Activated CD4-positive, alpha-beta T cell treated with anti-CD3 and anti-CD28 coated beads for 36 hours (primary cell): Measurements from ENCODE around the gene IFI30. TPM values are rescaled to one million over a fixed set of nuclear protein-coding genes. Genes with fewer than 3 reads are reported as not detected.
A peak's percentile ranks its signal among the peaks of the same experiment; 100 is the strongest.

ENCODE experiments used
- ATAC-seq: fragments of 200-7000 bp; cut with Tn5 transposase; one replicate; pipeline ENCODE4 v1.10.0; 2021; ENCODE audit warnings: mild to moderate bottlenecking, moderate library complexity
- CTCF ChIA-PET: fragments of 350-600 bp; sonication (Branson Sonifier 250); formaldehyde crosslinking; loops from one replicate; lab custom pipeline; 2021; ENCODE audit warnings: antibody characterized with exemption; lab: Charles Lee
- POLR2A ChIA-PET: fragments of 350-600 bp; sonication (Branson Sonifier 250); formaldehyde crosslinking; loops from one replicate; lab custom pipeline; 2021; ENCODE audit warnings: antibody characterized with exemption, inconsistent platforms; lab: Charles Lee
- DNase-seq: peaks from one replicate; pipeline ENCODE4 v3.0.0-alpha.2; 2020
- H3K27ac Mint-ChIP-seq: one replicate; pipeline ENCODE4 v1.8.0; 2021; ENCODE audit warnings: mixed read lengths
- H3K27me3 Mint-ChIP-seq: one replicate; pipeline ENCODE4 v1.8.0; 2021; ENCODE audit warnings: mixed read lengths
- H3K36me3 Mint-ChIP-seq: one replicate; pipeline ENCODE4 v1.8.0; 2021; ENCODE audit warnings: low read depth, mixed read lengths
- H3K4me1 Mint-ChIP-seq: one replicate; pipeline ENCODE4 v1.8.0; 2021; ENCODE audit warnings: mixed read lengths
- H3K4me3 Mint-ChIP-seq: one replicate; pipeline ENCODE4 v1.8.0; 2021; ENCODE audit warnings: mild to moderate bottlenecking, moderate library complexity, mixed read lengths
- H3K9me3 Mint-ChIP-seq: one replicate; pipeline ENCODE4 v1.8.0; 2021; ENCODE audit warnings: low read depth, mixed read lengths
- intact Hi-C, 2 experiments: fragments of 100-400 bp; cut with DNase I in 1 of 2; cut with micrococcal nuclease in 1 of 2; formaldehyde crosslinking; loops; one replicate each; pipeline versions ENCODE4 v1.14.2 to v1.15.1; 2022 to 2024; cut with DNase I, micrococcal nuclease
- total RNA-seq, 2 experiments: library from RNA; stranded (reverse); gene quantifications; one replicate each; pipeline ENCODE4 v1.2.3, GENCODE V29; 2021

IFI30 gene
- total RNA-seq, 2 experiments from 2014 or later: 20.4 to 29.5 TPM

DNA sequence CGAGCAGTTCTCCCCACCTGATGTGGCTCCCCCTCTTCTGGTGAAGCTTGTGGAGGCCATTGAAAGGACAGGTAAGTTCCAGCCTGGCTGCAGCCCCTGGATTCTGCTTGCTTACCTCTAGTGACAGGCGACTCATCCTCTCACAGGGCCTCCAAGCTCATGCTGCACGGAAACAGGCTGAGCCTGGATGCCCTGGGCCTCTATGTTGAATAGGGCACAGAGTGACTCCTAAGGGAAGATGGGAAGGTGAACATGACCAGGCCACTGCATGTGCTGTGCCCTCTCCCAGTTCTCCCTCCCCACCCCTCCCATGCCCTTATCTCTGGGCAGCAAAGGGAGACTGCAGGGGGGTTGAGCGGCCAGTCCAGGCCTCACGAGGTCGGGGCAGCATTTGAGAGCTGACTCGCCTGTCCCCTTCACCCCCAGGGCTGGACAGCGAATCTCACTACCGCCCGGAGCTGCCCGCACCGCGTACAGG lies 13.1 kb upstream of the IFI30 start:
- Mint-ChIP-seq H3K27ac (peak overlapping the region; percentile 72), H3K27me3 (no peaks in the 10 kb centered on the region), H3K4me3 (peak overlapping the region; percentile 70), H3K4me1 (peaks cover 9% of the 10 kb centered on the region), H3K9me3 (no peaks in the 10 kb centered on the region), H3K36me3 (peaks cover 10% of the 10 kb centered on the region)
- intact Hi-C loops: loop anchor here in 1 of 2 experiments (2.0 kb wide), 1 partner anchor 48 kb away; no protein-coding TSS in a partner anchor
- POLR2A ChIA-PET: no interaction called here
- DNase-seq (peak; percentile 46), ATAC-seq (no peak)
- CTCF ChIA-PET: interaction anchor here (0.6 to 2.4 kb wide), 7 partner anchors 9 to 289 kb away, joined by 3 to 7 read pairs (median 3); partner anchors contain the start of gene ARRDC2

DNA sequence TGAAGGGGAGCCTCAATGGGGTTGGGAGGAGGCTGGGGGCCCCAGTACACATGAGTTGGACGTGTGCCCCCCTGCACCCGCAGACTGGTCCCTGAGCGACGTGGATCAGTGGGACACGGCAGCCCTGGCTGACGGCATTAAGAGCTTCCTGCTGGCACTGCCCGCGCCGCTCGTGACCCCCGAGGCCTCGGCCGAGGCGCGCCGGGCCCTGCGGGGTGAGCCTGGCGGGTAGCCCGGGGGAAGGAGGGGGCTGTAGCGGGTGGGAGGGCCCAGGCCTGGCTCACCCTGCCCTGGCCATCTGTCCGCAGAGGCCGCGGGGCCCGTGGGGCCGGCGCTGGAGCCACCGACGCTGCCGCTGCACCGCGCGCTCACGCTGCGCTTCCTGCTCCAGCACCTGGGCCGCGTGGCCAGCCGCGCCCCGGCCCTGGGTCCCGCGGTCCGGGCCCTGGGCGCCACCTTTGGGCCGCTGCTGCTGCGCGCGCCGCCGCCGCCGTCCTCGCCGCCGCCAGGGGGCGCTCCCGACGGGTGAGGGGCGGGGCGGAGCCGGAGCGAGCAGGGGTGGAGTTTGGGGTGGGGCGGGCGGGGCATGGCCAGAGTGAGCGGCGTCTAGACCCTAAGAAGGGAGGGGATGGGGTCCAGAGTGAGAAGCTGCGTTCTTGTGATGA lies 12.5 kb upstream of the IFI30 start:
- H3K4me1 Mint-ChIP-seq: peaks cover 9% of the 10 kb centered on the region
- ATAC-seq (peak; percentile 93), DNase-seq (peak; percentile 89)
- no peaks in the 10 kb centered on the region for H3K9me3 Mint-ChIP-seq
- no peaks in the 10 kb centered on the region for H3K27me3 Mint-ChIP-seq
- H3K4me3 Mint-ChIP-seq: peak overlapping the region; percentile 70
- intact Hi-C loops: loop anchor here in 1 of 2 experiments (1.0 to 2.0 kb wide), 4 partner anchors 8 to 91 kb away; partner anchors contain the start of genes PIK3R2 and RAB3A
- CTCF ChIA-PET: interaction anchor here (0.6 to 2.4 kb wide), 10 partner anchors 10 to 288 kb away, joined by 3 to 7 read pairs (median 4); partner anchors contain the start of gene ARRDC2
- POLR2A ChIA-PET: no interaction called here
- no peak overlapping the region for H3K27ac Mint-ChIP-seq
- peaks cover 16% of the 10 kb centered on the region for H3K36me3 Mint-ChIP-seq

DNA sequence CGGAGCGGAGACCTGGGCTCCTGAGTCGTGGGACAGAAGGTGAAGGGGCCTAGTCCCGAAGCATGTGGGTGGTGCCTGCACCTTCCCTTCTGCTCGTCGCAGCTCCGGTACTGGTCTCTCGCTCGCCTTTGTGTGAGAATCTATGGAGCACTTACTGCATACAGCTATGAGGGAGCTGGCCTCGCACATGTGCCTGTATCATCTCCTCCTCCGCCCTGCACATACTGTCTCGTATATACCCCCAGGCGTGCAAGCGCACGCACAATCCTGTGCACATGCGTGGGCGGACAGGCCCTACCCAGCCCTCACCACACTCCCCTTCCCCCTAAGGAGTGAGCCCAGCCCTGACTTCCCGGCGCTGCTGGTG lies 12.0 kb upstream of the IFI30 start:
- no peaks in the 10 kb centered on the region for H3K27me3 Mint-ChIP-seq
- ChIA-PET POLR2A (no interaction called here), CTCF (interaction anchor here (0.7 to 2.4 kb wide), 4 partner anchors 10 to 119 kb away, joined by 4 to 6 read pairs (median 4); no protein-coding TSS in a partner anchor)
- H3K4me1 Mint-ChIP-seq: peaks cover 5% of the 10 kb centered on the region
- DNase-seq (no peak), ATAC-seq (no peak)
- H3K9me3 Mint-ChIP-seq: no peaks in the 10 kb centered on the region
- no peak overlapping the region for H3K27ac Mint-ChIP-seq
- H3K4me3 Mint-ChIP-seq: peak overlapping the region; percentile 32
- intact Hi-C loops: loop anchor here in 1 of 2 experiments (1.0 to 2.0 kb wide), 4 partner anchors 8 to 91 kb away; partner anchors contain the start of genes PIK3R2 and RAB3A
- H3K36me3 Mint-ChIP-seq: peaks cover 19% of the 10 kb centered on the region

DNA sequence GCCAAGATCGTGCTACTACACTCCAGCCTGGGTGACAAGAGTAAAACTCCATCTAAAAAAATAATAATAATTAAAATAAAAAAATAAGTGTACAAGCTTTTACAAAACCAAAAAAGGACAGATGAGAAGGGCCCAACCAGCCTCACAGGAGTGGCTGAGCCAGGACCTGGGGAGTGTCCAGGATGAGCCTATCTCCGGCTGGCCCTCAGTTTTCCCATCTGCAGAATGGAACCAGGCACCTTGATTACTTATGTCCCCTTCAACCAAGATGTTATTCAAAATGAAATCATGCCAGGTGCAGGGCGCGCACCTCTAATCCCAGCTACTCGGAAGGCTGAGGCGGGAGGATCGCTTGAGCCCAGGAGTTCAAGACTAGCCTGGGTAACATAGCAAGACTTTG lies 9.5 kb upstream of the IFI30 start:
- no peak overlapping the region for H3K4me3 Mint-ChIP-seq
- CTCF ChIA-PET: interaction anchor here (0.6 to 2.3 kb wide), 3 partner anchors 12 to 245 kb away, joined by 3 to 7 read pairs (median 4); partner anchors contain the start of gene PIK3R2
- H3K9me3 Mint-ChIP-seq: no peaks in the 10 kb centered on the region
- POLR2A ChIA-PET: no interaction called here
- peaks cover 5% of the 10 kb centered on the region for H3K4me1 Mint-ChIP-seq
- ATAC-seq: no peak
- no peak overlapping the region for H3K27ac Mint-ChIP-seq
- H3K36me3 Mint-ChIP-seq: peaks cover 32% of the 10 kb centered on the region
- intact Hi-C loops: no loop called here
- no peak for DNase-seq
- H3K27me3 Mint-ChIP-seq: no peaks in the 10 kb centered on the region

DNA sequence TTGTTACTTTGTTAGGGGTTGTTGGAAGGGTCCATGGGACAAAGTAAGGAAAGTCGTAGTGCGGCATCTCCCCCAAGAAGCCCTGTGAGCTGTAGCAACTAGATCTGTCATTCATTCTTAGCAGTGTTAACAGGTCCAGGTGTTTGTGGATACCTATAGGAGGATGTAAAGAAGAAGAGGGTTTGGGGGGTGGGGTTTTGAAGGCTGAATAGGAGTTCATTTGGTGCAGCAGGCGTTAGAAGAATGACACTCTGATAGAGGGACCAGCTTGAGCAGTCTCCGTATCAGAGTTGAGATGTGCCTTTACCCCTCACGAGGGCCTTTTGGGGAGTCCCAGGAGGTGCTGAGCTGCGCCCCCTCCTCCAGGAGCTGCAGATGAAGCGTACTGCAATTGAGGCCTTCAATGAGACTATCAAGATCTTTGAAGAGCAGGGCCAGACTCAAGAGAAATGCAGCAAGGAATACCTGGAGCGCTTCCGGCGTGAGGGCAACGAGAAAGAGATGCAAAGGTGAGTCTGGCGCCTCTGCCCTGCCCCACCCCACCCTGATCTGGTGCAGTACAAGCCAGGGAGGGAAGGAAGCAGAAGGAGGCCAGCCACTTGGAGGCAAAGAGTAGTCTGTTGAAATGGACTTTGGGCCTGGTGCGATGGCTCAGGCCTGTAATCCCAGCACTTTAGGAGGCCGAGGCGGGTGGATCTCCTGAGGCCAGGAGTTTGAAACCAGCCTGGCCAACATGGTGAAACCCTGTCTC lies 7.6 kb upstream of the IFI30 start:
- no peak for DNase-seq
- H3K27me3 Mint-ChIP-seq: no peaks in the 10 kb centered on the region
- ATAC-seq: no peak
- H3K27ac Mint-ChIP-seq: no peak overlapping the region
- ChIA-PET CTCF (interaction anchor here (0.6 to 1.3 kb wide), 7 partner anchors 8 to 1428 kb away, joined by 3 to 6 read pairs (median 3); partner anchors contain the start of genes IFI30 and MPV17L2), POLR2A (interaction anchor here (0.7 kb wide), 1 partner anchor 406 kb away, joined by 8 read pairs; the partner anchor contains the start of gene UBA52)
- H3K9me3 Mint-ChIP-seq: no peaks in the 10 kb centered on the region
- H3K4me3 Mint-ChIP-seq: no peak overlapping the region
- no peaks in the 10 kb centered on the region for H3K4me1 Mint-ChIP-seq
- H3K36me3 Mint-ChIP-seq: peaks cover 30% of the 10 kb centered on the region
- intact Hi-C loops: no loop called here

DNA sequence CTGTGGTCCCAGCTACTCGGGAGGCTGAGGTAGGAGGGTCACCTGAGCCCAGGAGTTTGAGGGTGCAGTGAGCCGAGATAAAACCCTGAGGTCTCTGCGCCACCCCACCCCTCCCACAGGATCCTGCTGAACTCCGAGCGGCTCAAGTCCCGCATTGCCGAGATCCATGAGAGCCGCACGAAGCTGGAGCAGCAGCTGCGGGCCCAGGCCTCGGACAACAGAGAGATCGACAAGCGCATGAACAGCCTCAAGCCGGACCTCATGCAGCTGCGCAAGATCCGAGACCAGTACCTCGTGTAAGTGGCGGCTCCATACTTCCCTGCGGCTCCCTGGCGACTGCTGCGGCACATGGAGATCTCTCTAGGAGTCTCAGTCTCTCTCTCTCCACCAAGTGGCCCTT lies 6.6 kb upstream of the IFI30 start:
- no peaks in the 10 kb centered on the region for H3K27me3 Mint-ChIP-seq
- CTCF ChIA-PET: interaction anchor here (0.6 to 1.2 kb wide), 4 partner anchors 12 to 49 kb away, joined by 3 to 4 read pairs (median 3); partner anchors contain the start of gene MPV17L2
- POLR2A ChIA-PET: no interaction called here

DNA sequence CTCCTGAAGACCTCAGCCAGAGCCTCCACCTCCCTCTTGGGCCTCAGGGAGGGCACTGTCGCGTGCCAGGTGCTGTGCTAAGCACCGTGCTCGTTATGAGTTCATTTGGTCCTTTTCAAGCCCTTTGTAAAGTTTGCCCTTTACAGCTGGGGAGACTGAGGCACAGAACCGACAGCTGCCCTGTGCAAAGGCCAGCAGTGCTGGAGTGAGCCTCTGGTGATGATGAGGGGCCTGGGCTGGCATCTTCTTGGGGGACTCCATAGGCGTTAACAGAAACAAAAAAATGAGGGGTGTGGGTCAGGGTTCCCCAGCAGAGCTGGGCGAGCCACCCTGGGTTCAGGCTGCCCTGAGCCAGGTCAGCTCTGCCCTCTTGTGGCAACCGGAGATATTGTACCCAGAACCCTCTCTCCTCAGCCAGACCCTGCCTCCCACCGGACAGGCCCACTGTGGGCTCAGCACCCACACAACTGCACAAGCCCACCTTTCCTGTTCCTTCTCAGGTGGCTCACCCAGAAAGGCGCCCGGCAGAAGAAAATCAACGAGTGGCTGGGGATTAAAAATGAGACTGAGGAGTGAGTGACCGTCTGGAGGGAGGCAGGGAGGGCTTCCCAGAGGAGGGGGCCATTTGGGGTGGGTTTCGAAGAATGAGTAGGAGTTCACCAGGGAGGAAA lies 5.5 kb upstream of the IFI30 start:
- POLR2A ChIA-PET: interaction anchor here (0.5 to 0.6 kb wide), 4 partner anchors 23 to 158 kb away, joined by 3 read pairs; partner anchors contain the start of gene IQCN
- CTCF ChIA-PET: interaction anchor here (0.6 to 2.1 kb wide), 13 partner anchors 9 to 286 kb away, joined by 3 to 7 read pairs (median 3); partner anchors contain the start of gene IL12RB1
- no peak overlapping the region for H3K27ac Mint-ChIP-seq

More for the DNA sequence above, 6.6 kb upstream of the IFI30 start:
- intact Hi-C loops: no loop called here
- ATAC-seq (no peak), DNase-seq (no peak)
- H3K9me3 Mint-ChIP-seq: no peaks in the 10 kb centered on the region
- H3K27ac Mint-ChIP-seq: no peak overlapping the region
- H3K4me1 Mint-ChIP-seq: no peaks in the 10 kb centered on the region
- peaks cover 32% of the 10 kb centered on the region for H3K36me3 Mint-ChIP-seq
- H3K4me3 Mint-ChIP-seq: no peak overlapping the region

DNA sequence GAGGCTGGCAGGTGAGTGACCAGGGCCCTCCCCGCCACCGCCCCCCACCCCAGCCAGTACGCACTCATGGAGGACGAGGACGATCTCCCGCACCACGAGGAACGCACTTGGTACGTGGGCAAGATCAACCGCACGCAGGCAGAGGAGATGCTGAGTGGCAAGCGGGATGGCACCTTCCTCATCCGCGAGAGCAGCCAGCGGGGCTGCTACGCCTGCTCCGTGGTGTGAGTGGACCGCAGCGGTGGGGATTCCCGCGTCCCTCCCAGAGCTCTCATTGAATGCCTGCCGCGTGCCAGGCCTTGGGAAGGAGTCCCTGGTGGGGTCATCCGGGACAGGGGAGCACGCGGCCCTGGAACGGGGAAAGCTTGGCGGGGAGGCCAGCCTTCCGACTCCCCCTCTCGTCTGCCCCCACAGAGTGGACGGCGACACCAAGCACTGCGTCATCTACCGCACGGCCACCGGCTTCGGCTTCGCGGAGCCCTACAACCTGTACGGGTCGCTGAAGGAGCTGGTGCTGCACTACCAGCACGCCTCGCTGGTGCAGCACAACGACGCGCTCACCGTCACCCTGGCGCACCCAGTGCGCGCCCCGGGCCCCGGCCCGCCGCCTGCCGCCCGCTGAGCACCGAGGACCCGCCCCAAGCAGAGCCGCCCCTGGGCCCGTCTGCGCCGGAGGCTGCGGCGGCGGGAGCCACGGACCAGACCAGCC lies 4.8 kb upstream of the IFI30 start:
- H3K4me1 Mint-ChIP-seq: peaks cover 7% of the 10 kb centered on the region
- H3K9me3 Mint-ChIP-seq: no peaks in the 10 kb centered on the region
- H3K4me3 Mint-ChIP-seq: no peak overlapping the region
- CTCF ChIA-PET: interaction anchor here (0.6 to 2.1 kb wide), 10 partner anchors 15 to 285 kb away, joined by 3 to 7 read pairs (median 4); partner anchors contain the start of gene IL12RB1
- no peak for DNase-seq
- intact Hi-C loops: loop anchor here (1.0 to 2.0 kb wide), 4 partner anchors 16 to 162 kb away; partner anchors contain the start of gene PIK3R2 (in 1 of the 2)
- no peaks in the 10 kb centered on the region for H3K27me3 Mint-ChIP-seq
- peaks cover 29% of the 10 kb centered on the region for H3K36me3 Mint-ChIP-seq
- POLR2A ChIA-PET: interaction anchor here (0.5 to 0.6 kb wide), 2 partner anchors 17 to 157 kb away, joined by 3 read pairs; no protein-coding TSS in a partner anchor
- no peak for ATAC-seq
- H3K27ac Mint-ChIP-seq: no peak overlapping the region

More for the DNA sequence above, 5.5 kb upstream of the IFI30 start:
- peaks cover 29% of the 10 kb centered on the region for H3K36me3 Mint-ChIP-seq
- no peak overlapping the region for H3K4me3 Mint-ChIP-seq
- H3K9me3 Mint-ChIP-seq: no peaks in the 10 kb centered on the region
- H3K27me3 Mint-ChIP-seq: no peaks in the 10 kb centered on the region
- peaks cover 4% of the 10 kb centered on the region for H3K4me1 Mint-ChIP-seq
- peak; percentile 81 for DNase-seq
- intact Hi-C loops: loop anchor here (1.0 to 2.0 kb wide), 4 partner anchors 15 to 161 kb away; partner anchors contain the start of gene PIK3R2 (in 1 of the 2)
- peak; percentile 95 for ATAC-seq

DNA sequence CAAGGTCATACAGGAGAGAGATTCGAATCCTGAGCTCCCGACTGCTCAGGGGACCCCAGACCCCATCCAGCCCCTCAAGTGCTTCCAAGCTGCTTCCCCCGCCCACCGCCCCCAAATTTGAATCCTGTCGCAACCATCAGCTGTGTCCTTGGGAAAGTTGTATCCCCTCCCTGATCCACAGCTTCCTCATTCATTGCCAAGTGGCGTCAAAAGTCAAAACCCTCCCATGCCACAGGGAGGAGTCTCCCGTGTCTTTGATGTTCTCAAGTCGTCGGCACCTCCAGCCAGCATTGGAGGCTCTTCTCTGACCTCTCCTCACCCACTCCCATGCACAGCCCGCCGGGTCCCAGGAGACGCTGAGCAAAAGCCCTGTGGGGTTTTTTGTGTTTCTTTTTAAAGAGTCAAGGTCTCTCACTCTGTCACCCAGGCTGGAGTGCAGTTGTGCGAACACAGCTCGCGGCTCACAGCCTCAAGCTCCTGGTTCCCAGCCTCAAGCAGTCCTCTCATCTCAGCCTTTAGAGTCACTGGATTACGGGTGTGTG lies 2.8 kb upstream of the IFI30 start:
- H3K36me3 Mint-ChIP-seq: peaks cover 23% of the 10 kb centered on the region
- peaks cover 15% of the 10 kb centered on the region for H3K4me1 Mint-ChIP-seq
- intact Hi-C loops: loop anchor here in 1 of 2 experiments (5.0 kb wide), 1 partner anchor 223 kb away; no protein-coding TSS in a partner anchor
- H3K4me3 Mint-ChIP-seq: no peak overlapping the region
- no peak overlapping the region for H3K27ac Mint-ChIP-seq
- H3K9me3 Mint-ChIP-seq: no peaks in the 10 kb centered on the region
- H3K27me3 Mint-ChIP-seq: no peaks in the 10 kb centered on the region
- no peak for DNase-seq
- POLR2A ChIA-PET: no interaction called here
- ATAC-seq: no peak
- CTCF ChIA-PET: interaction anchor here (0.7 to 1.4 kb wide), 2 partner anchors 10 to 21 kb away, joined by 3 read pairs; no protein-coding TSS in a partner anchor
